Uterus (tissue), 4 donors: Measurements from ENCODE around the gene TSPAN5. TPM values are rescaled to one million over a fixed set of nuclear protein-coding genes. Genes with fewer than 3 reads are reported as not detected.
A peak's percentile ranks its signal among the peaks of the same experiment; 100 is the strongest.

Experiments
- DNase-seq, 2 donors: peaks; one replicate each; pipeline ENCODE4 v3.0.0-alpha.2; 2019 to 2020
- H3K27ac ChIP-seq, 2 donors: fragments of 200-600 bp; sonication (generic); 1 replicate in 1 of 2; 2 replicates in 1 of 2; pipeline ENCODE4 v1.5.1; 2016 to 2018
- H3K27me3 ChIP-seq, 2 donors: fragments of 200-600 bp; sonication (generic); one replicate each; pipeline ENCODE4 v1.5.1; 2018 to 2019; ENCODE audit warnings: control low read depth in 1 of 2
- H3K36me3 ChIP-seq, 2 donors: fragments of 200-600 bp; sonication (generic); one replicate each; pipeline ENCODE4 v1.5.1; 2019; ENCODE audit warnings: control low read depth in 1 of 2
- H3K4me1 ChIP-seq, 2 donors: fragments of 200-600 bp; sonication (generic); one replicate each; pipeline ENCODE4 v1.5.1; 2018 to 2019; ENCODE audit warnings: control low read depth in 1 of 2
- H3K4me3 ChIP-seq, 2 donors: fragments of 200-600 bp; sonication (generic); 1 replicate in 1 of 2; 2 replicates in 1 of 2; pipeline ENCODE4 v1.5.1; 2018 to 2019; ENCODE audit warnings: mild to moderate bottlenecking in 1 of 2
- H3K9me3 ChIP-seq, 2 donors: fragments of 200-600 bp; sonication (generic); one replicate each; pipeline ENCODE4 v1.5.1; 2019; ENCODE audit warnings: control low read depth in 1 of 2
- CTCF ChIP-seq, 4 experiments: fragments of 200-600 bp in 2 of 4; fragments of 450-650 bp in 2 of 4; sonication (generic) in 2 of 4; IDR thresholded peaks; one replicate each; pipeline ENCODE4 v1.5.1; 2016 to 2019; ENCODE audit warnings: antibody characterized with exemption in 4 of 4, mild to moderate bottlenecking in 2 of 4, moderate library complexity in 1 of 4
- POLR2A ChIP-seq, 2 donors: fragments of 450-650 bp; IDR thresholded peaks; one replicate each; pipeline ENCODE4 v1.6.1; 2016; ENCODE audit warnings: antibody characterized with exemption in 2 of 2, mild to moderate bottlenecking in 1 of 2, moderate library complexity in 1 of 2
- intact Hi-C: fragments of 100-400 bp; cut with DNase I; formaldehyde crosslinking; loops from one replicate; pipeline ENCODE4 v1.15.1; 2023; ENCODE audit warnings: low total_unique reads
- total RNA-seq, 4 donors: library from RNA; depleted of rRNA in 3 of 4; stranded (reverse); fragments of >200 nt in 3 of 4; gene quantifications; one replicate each; pipeline versions ENCODE4 v1.1.0 to v1.2.4, GENCODE V29; 2014 to 2023
- donor health status: DM: yes; HTN: yes; CAD: no.

The TSPAN5 gene
- total RNA-seq, 4 donors from 2014 or later, result 15.9 to 45.3 (median 30.3) TPM

DNA sequence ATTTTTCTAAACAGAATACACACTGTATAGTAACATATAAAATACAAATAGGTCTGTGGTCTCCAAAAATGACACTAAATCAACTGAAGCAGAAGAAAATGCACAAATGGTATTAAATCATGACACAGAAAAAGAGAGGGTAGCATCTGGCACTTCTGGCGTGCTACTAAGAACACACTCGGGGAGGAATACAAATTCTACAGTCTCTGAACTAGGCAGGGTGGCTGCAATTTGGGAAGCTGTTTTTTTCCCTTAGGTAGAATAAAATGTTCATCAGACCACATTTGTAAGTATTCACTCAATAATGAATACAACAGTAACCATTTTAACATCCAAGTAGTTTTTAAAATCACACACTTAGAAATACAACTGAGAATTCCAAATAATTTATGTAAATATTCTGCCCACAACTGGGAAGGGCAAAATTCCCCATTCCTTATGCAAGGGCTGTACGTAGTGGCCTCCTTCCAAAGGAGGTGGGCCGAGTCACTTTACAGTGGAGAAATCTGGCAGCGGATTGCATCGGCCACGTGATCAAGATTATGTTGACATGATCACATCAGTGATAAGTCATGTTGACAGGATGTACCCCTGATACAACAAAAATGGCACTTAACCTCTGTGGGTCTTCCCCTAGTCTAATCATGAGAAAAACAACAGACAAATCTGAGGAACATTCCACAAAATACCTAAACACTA is 101.1 kb downstream of the TSPAN5 start:
- Histone ChIP-seq H3K36me3 (no peaks in the 10 kb centered on the region), H3K27me3 (no peaks in the 10 kb centered on the region), H3K27ac (no peak overlapping the region), H3K4me3 (no peak overlapping the region), H3K4me1 (no peaks in the 10 kb centered on the region), H3K9me3 (no peaks in the 10 kb centered on the region)
- DNase-seq, result no peak
- intact Hi-C loops, result no loop called here
- TF ChIP-seq POLR2A (IDR thresholded peaks at IDR 0.05), result no peak
- no peak for TF ChIP-seq CTCF (IDR thresholded peaks at IDR 0.05)

- Histone ChIP-seq H3K9me3 (no peaks in the 10 kb centered on the region), H3K4me1 (no peaks in the 10 kb centered on the region), H3K4me3 (no peak overlapping the region), H3K27ac (no peak overlapping the region), H3K27me3 (no peaks in the 10 kb centered on the region), H3K36me3 (no peaks in the 10 kb centered on the region)
- TF ChIP-seq POLR2A (IDR thresholded peaks at IDR 0.05), result no peak
- TF ChIP-seq CTCF (IDR thresholded peaks at IDR 0.05), result no peak
- intact Hi-C loops, result no loop called here
- DNase-seq, result no peak
Measured at GRCh38 chr4:98556451-98556850, 102.0 kb downstream of the TSPAN5 start.

- no peak for TF ChIP-seq CTCF (IDR thresholded peaks at IDR 0.05)
- TF ChIP-seq POLR2A (IDR thresholded peaks at IDR 0.05), result no peak
- H3K27me3 ChIP-seq, result no peaks in the 10 kb centered on the region
- intact Hi-C loops, result no loop called here
- no peaks in the 10 kb centered on the region for H3K36me3 ChIP-seq
- no peaks in the 10 kb centered on the region for H3K9me3 ChIP-seq
- DNase-seq, result no peak
- H3K27ac ChIP-seq, result no peak overlapping the region
- no peak overlapping the region for H3K4me3 ChIP-seq
- no peaks in the 10 kb centered on the region for H3K4me1 ChIP-seq
Measured at GRCh38 chr4:98555798-98556445, 102.5 kb downstream of the TSPAN5 start.

DNA sequence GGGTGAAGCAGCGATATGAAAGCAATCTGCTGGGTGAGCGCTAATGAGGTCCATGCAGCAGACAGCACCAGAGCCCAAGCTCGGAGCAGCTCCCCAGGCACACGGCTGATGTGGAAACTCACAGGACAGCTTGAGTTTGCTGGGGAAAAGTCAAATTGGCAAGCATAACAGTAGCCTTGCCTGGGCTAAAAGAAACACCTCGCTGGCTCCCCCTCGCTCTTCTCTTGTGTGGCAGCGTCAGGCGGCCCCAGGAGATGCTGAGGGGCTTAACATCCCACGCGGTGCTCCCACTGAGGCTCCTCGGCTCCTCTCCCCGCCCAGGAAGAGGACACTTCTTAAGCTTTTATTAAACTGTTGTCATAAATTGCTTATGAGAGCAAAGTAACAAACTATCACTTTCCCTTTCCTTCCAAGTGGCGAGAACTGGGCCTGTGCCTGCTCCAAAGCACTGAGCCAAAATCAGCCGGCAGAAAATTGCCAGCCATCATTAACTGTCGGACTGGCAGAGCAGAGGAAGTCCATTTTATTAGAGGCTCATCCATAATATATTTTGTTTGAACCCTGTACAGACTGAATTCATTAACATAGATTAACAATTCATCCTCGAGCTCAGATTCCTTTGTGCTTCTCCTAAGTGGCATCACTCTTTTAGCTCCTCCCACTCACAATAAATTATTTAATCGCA is 111.4 kb downstream of the TSPAN5 start:
- intact Hi-C loops, result no loop called here
- no peaks in the 10 kb centered on the region for H3K36me3 ChIP-seq
- no peaks in the 10 kb centered on the region for H3K27me3 ChIP-seq
- DNase-seq, result peak; percentile 63 to 65
- no peaks in the 10 kb centered on the region for H3K4me1 ChIP-seq
- TF ChIP-seq POLR2A (IDR thresholded peaks at IDR 0.05), result no peak
- peak in 2 of 4 experiments; percentile 17 to 25 for TF ChIP-seq CTCF (IDR thresholded peaks at IDR 0.05)
- H3K27ac ChIP-seq, result peak overlapping the region; percentile 85 to 89
- H3K4me3 ChIP-seq, result peak overlapping the region; percentile 22 to 37
- H3K9me3 ChIP-seq, result no peaks in the 10 kb centered on the region
